ENCODE results near the gene CDH19. TPM values are rescaled to one million over a fixed set of nuclear protein-coding genes. Genes with fewer than 3 reads are reported as not detected.

CDH19 gene
- total RNA-seq, 2 donors from 2014 or later = not detected

DNA sequence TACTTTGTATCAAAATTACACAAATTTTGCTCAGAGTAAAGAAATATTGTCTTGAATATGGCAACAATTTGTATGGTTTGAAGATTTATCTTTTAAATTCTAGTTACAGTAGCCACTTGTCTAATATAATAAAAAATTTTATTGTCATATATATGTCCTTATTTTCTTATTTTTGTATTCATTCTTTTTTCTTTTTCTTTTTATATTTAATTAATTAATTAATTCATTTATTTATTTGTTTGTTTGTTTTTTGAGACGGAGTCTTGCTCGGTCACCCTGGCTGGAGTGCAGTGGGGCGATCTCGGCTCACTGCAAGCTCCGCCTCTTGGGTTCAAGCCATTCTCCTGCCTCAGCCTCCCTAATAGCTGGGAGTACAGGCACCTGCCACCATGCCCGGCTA lies 3.7 kb upstream of the CDH19 start:
- H3K36me3 Mint-ChIP-seq (ENCODE audit: low read depth) = no peaks in the 10 kb centered on the region
- no peak overlapping the region for H3K4me3 Mint-ChIP-seq
- no peaks in the 10 kb centered on the region for H3K27me3 Mint-ChIP-seq
- ATAC-seq (replicated peaks) = no peak
- peaks cover 7% of the 10 kb centered on the region for H3K9me3 Mint-ChIP-seq
- no peak overlapping the region for H3K27ac Mint-ChIP-seq
- H3K4me1 Mint-ChIP-seq = no peaks in the 10 kb centered on the region

DNA sequence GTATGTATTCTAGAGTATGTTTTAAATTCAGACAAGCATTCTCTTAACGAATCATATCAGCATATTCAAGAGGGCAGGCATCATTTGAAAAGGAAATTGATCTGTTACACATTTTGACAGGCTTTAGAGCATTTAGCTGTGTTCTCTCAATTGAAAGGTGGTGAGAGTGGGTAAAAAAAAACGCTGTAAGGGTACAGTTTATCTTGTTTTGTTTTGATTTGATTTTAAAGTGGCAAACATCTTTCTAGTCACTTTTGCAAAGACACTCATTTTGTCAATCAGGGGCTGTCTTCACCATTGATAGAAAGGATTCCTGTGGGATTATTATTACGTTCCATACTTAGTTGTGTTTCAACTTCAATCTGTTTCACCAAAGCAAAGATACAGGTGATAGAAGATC lies 2.2 kb downstream of the CDH19 start:
- Mint-ChIP-seq H3K4me1 (no peaks in the 10 kb centered on the region), H3K4me3 (no peak overlapping the region), H3K36me3 (ENCODE audit: low read depth) (no peaks in the 10 kb centered on the region), H3K9me3 (peaks cover 15% of the 10 kb centered on the region), H3K27me3 (no peaks in the 10 kb centered on the region), H3K27ac (no peak overlapping the region)
- ATAC-seq (replicated peaks) = no peak

DNA sequence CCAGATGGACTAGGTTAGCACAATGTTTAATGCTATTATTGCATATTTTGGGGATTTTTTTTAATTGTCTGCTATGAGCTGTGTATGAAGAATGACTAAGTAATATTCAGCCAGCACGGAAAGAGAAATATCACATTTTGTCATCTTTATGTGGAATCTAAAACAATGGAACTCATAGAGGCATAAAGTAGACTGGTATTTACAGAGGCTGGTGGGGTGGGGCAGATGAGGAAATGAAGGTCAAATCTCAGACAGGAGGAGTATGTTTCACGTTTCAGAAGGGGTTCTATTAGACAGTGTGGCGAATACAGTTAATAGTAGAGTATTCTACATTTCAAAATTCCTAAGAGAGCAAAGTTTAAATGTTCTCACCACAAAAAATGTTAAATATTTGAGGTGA lies 4.7 kb downstream of the CDH19 start:
- H3K9me3 Mint-ChIP-seq = peaks cover 20% of the 10 kb centered on the region

DNA sequence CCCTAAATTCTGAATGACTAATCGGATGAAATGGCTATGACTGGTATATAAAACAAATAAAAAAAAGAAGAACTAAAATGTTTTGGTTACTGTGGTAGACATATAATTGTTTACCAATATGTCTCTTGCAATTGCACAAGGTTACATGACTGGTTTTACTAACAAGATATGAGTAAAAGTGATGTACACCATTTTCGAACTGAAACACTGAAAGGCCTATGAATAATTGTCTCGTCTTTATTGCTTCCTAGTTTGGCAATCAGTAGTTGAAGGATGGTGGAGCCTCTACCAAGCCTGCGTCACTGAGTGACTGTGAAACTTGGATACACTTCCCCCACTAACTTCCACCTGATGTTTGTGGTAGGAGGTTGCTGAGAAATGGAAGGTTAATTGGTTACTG lies 16.5 kb downstream of the CDH19 start:
- no peaks in the 10 kb centered on the region for H3K4me1 Mint-ChIP-seq
- H3K36me3 Mint-ChIP-seq (ENCODE audit: low read depth) = no peaks in the 10 kb centered on the region

More for the DNA sequence above, 4.7 kb downstream of the CDH19 start:
- Mint-ChIP-seq H3K4me1 (no peaks in the 10 kb centered on the region), H3K36me3 (ENCODE audit: low read depth) (no peaks in the 10 kb centered on the region), H3K4me3 (no peak overlapping the region), H3K27me3 (no peaks in the 10 kb centered on the region), H3K27ac (no peak overlapping the region)
- ATAC-seq (replicated peaks) = no peak

DNA sequence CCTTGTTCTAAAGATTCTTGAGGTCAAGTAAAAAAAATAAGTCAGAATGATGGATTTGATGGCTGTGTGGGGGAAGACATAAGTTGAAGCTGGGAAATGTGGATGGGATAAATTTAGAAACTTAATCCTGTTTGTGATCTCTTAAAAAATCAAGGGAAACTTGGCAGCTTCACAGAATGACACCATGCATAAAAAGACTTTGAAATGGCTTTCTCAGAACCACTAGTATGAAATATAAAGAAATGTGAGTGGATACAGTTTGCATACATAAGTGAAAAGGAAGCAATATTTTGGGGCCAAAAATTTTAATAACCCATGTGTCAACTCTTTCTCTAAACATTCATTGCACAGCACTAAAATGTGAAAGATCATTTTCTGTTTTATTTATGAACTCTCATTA lies 21.7 kb downstream of the CDH19 start:
- ATAC-seq (replicated peaks) = no peak
- no peaks in the 10 kb centered on the region for H3K27me3 Mint-ChIP-seq
- H3K27ac Mint-ChIP-seq = no peak overlapping the region
- no peaks in the 10 kb centered on the region for H3K4me1 Mint-ChIP-seq
- no peaks in the 10 kb centered on the region for H3K36me3 Mint-ChIP-seq (ENCODE audit: low read depth)
- H3K9me3 Mint-ChIP-seq = peaks cover 7% of the 10 kb centered on the region
- H3K4me3 Mint-ChIP-seq = no peak overlapping the region

More for the DNA sequence above, 16.5 kb downstream of the CDH19 start:
- Mint-ChIP-seq H3K27ac (no peak overlapping the region), H3K4me3 (no peak overlapping the region), H3K9me3 (peaks cover 7% of the 10 kb centered on the region), H3K27me3 (no peaks in the 10 kb centered on the region)
- no peak for ATAC-seq (replicated peaks)

DNA sequence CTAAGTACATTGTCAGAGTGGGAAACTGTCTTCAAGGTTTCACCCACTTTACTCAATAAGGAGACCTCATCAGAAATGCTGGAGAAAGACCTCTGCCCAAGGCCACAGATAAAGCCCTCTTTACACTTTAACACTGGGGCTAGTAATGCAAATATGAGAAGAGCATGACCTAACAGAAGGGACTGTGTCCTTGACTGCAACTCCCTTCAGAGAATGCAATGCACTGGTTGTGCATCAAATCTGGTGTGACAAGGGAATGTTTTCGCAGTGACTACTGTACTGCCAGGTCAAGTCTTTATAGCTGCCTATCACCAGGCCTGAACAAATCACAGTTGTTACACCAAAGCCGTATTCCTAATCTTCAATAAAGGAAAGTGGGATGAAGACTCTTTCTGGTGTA lies 28.6 kb downstream of the CDH19 start:
- no peak for ATAC-seq (replicated peaks)
- H3K27me3 Mint-ChIP-seq = no peaks in the 10 kb centered on the region
- no peak overlapping the region for H3K27ac Mint-ChIP-seq
- no peaks in the 10 kb centered on the region for H3K36me3 Mint-ChIP-seq (ENCODE audit: low read depth)
- H3K4me3 Mint-ChIP-seq = no peak overlapping the region
- no peaks in the 10 kb centered on the region for H3K4me1 Mint-ChIP-seq
- H3K9me3 Mint-ChIP-seq = no peaks in the 10 kb centered on the region

DNA sequence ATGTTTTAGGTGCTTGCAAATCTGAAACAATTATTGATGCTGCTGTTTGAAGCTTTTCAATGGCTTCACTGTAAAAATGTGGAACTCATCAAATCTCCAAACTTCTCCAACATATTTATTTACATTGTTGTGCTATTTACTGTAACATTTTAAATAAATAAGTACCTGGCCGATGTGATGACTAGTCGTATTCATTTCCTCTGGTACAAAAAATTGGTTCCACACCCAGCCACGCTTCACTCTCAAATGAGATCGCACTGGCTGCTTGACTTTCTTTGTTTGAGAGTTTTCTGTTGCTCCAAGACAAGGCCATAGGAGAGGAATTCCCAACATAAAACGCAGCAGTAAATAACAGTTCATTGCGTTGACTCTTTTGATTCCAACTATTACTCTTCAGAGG lies 32.0 kb downstream of the CDH19 start:
- ATAC-seq (replicated peaks) = no peak
- Mint-ChIP-seq H3K27me3 (no peaks in the 10 kb centered on the region), H3K9me3 (peaks cover 2% of the 10 kb centered on the region), H3K36me3 (ENCODE audit: low read depth) (no peaks in the 10 kb centered on the region), H3K4me1 (no peaks in the 10 kb centered on the region), H3K27ac (no peak overlapping the region), H3K4me3 (no peak overlapping the region)

DNA sequence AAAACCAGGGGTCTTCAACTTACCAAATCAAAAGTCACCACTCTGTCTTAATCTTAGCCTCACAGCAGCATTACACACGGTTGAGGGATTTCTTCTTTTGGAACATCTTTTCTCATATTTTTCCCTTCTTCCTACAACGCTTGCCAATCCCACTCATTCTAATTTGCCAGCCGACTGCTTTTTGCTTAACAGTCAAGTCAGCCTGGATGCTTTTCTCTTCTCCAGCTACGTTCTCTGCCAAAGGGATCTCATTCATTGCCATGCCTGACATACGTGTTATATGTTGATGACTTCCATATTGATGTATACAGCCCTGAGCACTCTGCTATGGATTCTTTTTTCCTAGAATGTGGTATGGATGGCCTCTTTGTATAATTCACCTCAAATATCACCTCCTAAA lies 37.3 kb downstream of the CDH19 start:
- Mint-ChIP-seq H3K4me3 (no peak overlapping the region), H3K36me3 (ENCODE audit: low read depth) (no peaks in the 10 kb centered on the region), H3K9me3 (peaks cover 12% of the 10 kb centered on the region), H3K4me1 (no peaks in the 10 kb centered on the region), H3K27me3 (no peaks in the 10 kb centered on the region), H3K27ac (no peak overlapping the region)
- no peak for ATAC-seq (replicated peaks)

DNA sequence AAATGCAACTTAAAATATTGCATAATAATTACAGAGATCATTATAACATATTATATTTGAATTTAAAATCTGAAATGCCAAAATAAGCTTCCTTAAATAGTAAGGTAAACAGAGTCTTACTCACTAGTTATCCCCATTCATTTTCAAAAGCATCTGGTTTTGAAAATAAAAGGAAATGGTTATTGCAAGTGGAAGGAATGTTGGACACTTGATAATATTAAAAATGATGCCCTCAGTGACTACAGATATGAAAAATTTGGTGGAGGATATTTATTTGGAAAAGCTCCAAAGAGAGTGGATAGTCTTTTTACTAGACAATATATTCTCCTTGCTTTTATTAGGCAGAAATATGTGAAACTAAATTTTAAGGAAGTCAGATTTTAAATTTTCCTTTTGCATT lies 39.7 kb downstream of the CDH19 start:
- no peaks in the 10 kb centered on the region for H3K27me3 Mint-ChIP-seq
- no peaks in the 10 kb centered on the region for H3K36me3 Mint-ChIP-seq (ENCODE audit: low read depth)
- H3K4me3 Mint-ChIP-seq = no peak overlapping the region
- peaks cover 12% of the 10 kb centered on the region for H3K9me3 Mint-ChIP-seq
- no peak overlapping the region for H3K27ac Mint-ChIP-seq
- no peaks in the 10 kb centered on the region for H3K4me1 Mint-ChIP-seq
- ATAC-seq (replicated peaks) = no peak

DNA sequence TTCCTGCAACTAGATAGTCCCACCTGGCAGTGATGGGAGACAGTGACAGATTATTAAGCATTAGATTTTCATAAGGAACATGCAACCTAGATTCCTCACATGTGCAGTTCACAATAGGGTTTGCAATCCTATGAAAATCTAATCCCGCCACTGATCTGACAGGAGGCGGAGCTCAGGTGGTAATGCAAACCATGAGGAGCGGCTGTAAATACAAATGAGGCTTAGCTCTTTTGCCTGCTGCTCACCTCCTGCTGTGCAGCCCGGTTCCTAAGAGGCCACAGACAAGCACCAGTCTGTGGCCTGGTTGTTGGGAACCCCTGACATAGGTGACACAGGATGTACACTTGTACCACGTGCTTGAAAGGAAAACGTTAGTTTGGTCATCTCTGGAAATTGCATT lies 41.6 kb downstream of the CDH19 start:
- no peaks in the 10 kb centered on the region for H3K4me1 Mint-ChIP-seq
- H3K36me3 Mint-ChIP-seq (ENCODE audit: low read depth) = no peaks in the 10 kb centered on the region
- H3K4me3 Mint-ChIP-seq = no peak overlapping the region
- H3K9me3 Mint-ChIP-seq = peaks cover 12% of the 10 kb centered on the region
- H3K27me3 Mint-ChIP-seq = no peaks in the 10 kb centered on the region
- ATAC-seq (replicated peaks) = no peak
- no peak overlapping the region for H3K27ac Mint-ChIP-seq

DNA sequence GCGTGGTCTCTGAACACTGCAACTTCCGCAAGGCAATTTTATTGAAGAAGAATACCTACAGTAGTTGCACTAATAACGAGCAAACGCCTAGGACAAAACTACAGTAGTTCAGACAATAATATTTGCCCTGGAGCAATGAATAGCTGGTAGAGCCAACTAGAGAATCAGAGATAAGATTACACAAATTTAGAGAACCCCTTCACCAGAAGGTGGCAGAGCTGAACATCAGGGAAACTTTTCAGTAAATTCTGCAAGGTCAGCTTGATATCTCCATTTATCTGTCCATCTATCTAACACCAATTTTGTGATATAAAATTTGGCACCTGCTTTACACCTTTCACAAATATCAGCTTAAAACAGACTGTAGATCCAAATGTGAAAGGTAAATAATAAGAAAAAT lies 43.8 kb downstream of the CDH19 start:
- no peaks in the 10 kb centered on the region for H3K36me3 Mint-ChIP-seq (ENCODE audit: low read depth)
- H3K4me3 Mint-ChIP-seq = no peak overlapping the region
- H3K9me3 Mint-ChIP-seq = no peaks in the 10 kb centered on the region
- ATAC-seq (replicated peaks) = no peak
- H3K27ac Mint-ChIP-seq = no peak overlapping the region
- H3K27me3 Mint-ChIP-seq = no peaks in the 10 kb centered on the region
- no peaks in the 10 kb centered on the region for H3K4me1 Mint-ChIP-seq

DNA sequence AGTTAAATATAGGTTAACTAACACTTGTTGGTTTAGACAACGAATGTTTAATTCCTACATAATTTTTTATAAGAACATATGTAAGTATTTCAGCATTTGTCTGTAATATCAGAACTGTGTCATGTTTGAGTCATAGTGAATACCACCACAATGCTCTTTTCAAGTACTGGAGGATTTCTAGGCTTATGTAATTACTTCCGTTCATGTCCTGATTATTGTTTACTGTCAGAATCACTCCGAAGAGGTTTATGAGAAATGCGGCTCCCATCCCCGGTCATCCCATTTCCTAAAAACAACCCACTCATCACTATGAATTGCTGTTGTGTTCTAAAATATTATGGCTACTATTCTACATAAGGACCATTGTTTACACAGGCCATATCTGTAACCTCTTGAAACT lies 45.1 kb downstream of the CDH19 start:
- no peaks in the 10 kb centered on the region for H3K4me1 Mint-ChIP-seq
- H3K9me3 Mint-ChIP-seq = no peaks in the 10 kb centered on the region
- H3K27ac Mint-ChIP-seq = no peak overlapping the region
- no peaks in the 10 kb centered on the region for H3K36me3 Mint-ChIP-seq (ENCODE audit: low read depth)
- no peaks in the 10 kb centered on the region for H3K27me3 Mint-ChIP-seq
- no peak for ATAC-seq (replicated peaks)
- no peak overlapping the region for H3K4me3 Mint-ChIP-seq

DNA sequence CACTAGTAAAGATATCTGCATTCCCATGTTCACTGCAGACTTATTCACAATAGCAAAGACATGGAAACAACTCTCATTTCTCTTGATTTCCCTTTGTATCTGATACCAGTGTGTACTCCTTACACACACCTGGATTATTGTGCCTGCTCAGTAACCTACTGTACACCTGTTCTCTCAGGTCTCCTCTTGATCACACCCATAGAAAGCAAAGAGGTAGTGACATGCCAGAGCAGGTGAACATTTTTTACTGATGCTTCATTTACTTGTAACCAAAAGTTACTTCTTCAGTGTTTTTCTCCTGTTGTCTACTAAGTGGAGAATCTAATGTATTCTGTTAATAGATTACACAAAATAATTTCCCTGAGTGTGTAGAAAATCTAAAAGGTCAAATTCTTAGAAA lies 46.8 kb downstream of the CDH19 start:
- H3K36me3 Mint-ChIP-seq (ENCODE audit: low read depth) = no peaks in the 10 kb centered on the region
- no peaks in the 10 kb centered on the region for H3K9me3 Mint-ChIP-seq
- ATAC-seq (replicated peaks) = no peak
- H3K27ac Mint-ChIP-seq = no peak overlapping the region
- no peaks in the 10 kb centered on the region for H3K4me1 Mint-ChIP-seq
- H3K27me3 Mint-ChIP-seq = no peaks in the 10 kb centered on the region
- H3K4me3 Mint-ChIP-seq = no peak overlapping the region

DNA sequence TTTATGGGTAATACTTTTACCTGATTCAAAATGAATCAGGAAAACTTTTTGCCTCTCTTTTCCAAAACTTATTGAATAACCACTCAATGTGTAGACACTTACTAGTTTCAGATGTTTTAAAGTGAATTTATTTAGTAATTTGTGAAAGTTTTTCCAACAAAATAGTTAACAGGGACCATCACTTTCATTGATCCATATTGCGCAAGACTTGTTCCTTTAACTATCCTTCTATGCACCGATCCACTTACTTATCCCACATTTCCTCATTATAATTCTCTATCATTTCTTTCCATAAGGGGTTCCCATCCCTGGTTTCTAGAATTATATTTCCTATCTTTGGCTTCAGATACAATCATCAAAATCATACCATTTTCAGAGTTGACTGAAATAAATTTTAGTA lies 48.3 kb downstream of the CDH19 start:
- no peaks in the 10 kb centered on the region for H3K9me3 Mint-ChIP-seq
- no peaks in the 10 kb centered on the region for H3K4me1 Mint-ChIP-seq
- no peak overlapping the region for H3K4me3 Mint-ChIP-seq
- no peak overlapping the region for H3K27ac Mint-ChIP-seq
- ATAC-seq (replicated peaks) = no peak
- no peaks in the 10 kb centered on the region for H3K36me3 Mint-ChIP-seq (ENCODE audit: low read depth)
- H3K27me3 Mint-ChIP-seq = no peaks in the 10 kb centered on the region

DNA sequence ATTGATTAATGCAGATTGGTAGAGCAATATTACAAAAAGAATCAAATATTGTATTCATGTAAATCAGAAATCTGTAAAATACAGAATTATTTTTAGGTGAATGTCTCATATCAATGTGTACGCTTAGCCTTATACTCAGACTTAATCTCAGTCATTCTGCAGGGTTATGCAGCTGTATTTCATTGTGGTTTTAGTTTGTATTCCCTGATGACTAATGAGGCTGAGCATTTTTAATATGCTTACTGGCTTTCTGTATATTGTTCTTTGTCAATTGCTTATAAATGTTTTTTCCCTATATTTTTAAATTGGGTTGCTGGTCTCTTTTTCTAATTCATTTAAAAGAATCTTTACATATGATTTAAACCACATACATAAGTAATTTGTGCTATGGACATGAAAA lies 50.1 kb downstream of the CDH19 start:
- Mint-ChIP-seq H3K4me3 (no peak overlapping the region), H3K36me3 (ENCODE audit: low read depth) (no peaks in the 10 kb centered on the region), H3K27me3 (no peaks in the 10 kb centered on the region), H3K27ac (no peak overlapping the region), H3K4me1 (no peaks in the 10 kb centered on the region), H3K9me3 (no peaks in the 10 kb centered on the region)
- no peak for ATAC-seq (replicated peaks)

DNA sequence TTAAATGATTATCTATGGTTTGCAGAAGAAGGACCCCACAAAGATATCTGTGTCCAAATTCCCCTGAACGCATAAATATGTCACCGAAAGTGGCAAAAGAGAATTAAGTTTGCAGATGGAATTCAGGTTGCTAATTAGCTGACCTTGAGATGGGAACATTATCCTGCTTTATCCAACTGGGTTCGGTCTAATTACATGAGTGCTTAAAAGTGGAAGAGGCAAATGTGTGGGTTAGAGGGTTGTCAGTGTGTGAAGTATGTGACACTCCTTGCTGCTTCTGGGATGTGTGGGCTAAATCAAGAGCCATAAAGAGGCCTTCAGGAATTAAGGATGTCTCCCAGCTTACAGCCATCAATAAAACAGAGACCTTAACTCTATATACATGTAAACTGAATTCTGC lies 53.5 kb downstream of the CDH19 start:
- H3K36me3 Mint-ChIP-seq (ENCODE audit: low read depth) = no peaks in the 10 kb centered on the region
- no peak overlapping the region for H3K27ac Mint-ChIP-seq
- H3K4me3 Mint-ChIP-seq = no peak overlapping the region
- no peaks in the 10 kb centered on the region for H3K4me1 Mint-ChIP-seq
- no peak for ATAC-seq (replicated peaks)
- H3K9me3 Mint-ChIP-seq = peaks cover 14% of the 10 kb centered on the region
- no peaks in the 10 kb centered on the region for H3K27me3 Mint-ChIP-seq
